ENCODE data around the gene OLFM1.

OLFM1 gene

GRCh38 chr9:135087489-135087792 lies at the start of gene OLFM1:
Gene OLFM1 (plus strand): TSS chr9:135087668. CDS start chr9:135087990, 322 bp downstream.
- FAIRE-seq, result no peak

GRCh38 chr9:135038331-135038730 lies 49.1 kb upstream of the OLFM1 start:
- no peak for FAIRE-seq

- no peak for FAIRE-seq
Measured at GRCh38 chr9:135038826-135039225, 48.6 kb upstream of the OLFM1 start.

- FAIRE-seq, result no peak
Measured at GRCh38 chr9:135039266-135039870, 48.1 kb upstream of the OLFM1 start.

DNA sequence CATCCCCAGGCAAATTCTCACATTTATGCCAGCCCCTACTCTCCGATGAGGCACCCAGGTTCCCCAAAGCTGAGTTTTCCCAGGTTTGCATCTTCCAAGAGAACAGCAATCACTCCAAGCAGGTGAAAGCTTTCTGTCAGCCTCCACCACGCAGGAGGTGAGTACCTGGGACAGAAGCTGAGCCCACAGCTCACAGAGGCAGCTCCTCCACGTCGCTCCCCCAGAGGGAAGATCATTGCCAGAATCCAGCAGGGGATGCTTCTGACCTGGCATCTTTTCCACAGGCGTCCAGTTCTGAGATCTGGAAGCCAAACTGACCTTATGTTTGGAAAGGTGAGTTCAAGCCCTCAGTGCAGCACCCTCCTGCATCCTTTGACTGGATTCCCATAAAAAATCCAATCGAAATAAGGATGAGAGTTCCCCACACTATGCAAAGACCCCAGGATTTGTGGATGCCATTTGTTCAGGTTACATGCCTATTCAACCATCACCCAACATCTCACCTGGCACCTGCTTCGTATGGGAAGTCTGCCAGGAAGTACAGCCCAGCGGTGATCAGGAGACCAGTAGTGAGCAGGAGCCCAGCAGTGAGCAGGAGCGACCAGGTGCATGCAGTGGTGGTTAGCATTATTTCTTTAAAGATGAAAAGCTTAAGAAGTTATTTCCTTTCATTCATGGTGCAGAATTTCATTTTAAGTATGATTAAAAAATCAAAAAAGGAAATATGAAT lies 47.4 kb upstream of the OLFM1 start:
- FAIRE-seq, result no peak

- FAIRE-seq, result no peak
Measured at GRCh38 chr9:135040892-135041291, 46.6 kb upstream of the OLFM1 start.

GRCh38 chr9:135043345-135043744 lies 44.1 kb upstream of the OLFM1 start:
- no peak for FAIRE-seq

DNA sequence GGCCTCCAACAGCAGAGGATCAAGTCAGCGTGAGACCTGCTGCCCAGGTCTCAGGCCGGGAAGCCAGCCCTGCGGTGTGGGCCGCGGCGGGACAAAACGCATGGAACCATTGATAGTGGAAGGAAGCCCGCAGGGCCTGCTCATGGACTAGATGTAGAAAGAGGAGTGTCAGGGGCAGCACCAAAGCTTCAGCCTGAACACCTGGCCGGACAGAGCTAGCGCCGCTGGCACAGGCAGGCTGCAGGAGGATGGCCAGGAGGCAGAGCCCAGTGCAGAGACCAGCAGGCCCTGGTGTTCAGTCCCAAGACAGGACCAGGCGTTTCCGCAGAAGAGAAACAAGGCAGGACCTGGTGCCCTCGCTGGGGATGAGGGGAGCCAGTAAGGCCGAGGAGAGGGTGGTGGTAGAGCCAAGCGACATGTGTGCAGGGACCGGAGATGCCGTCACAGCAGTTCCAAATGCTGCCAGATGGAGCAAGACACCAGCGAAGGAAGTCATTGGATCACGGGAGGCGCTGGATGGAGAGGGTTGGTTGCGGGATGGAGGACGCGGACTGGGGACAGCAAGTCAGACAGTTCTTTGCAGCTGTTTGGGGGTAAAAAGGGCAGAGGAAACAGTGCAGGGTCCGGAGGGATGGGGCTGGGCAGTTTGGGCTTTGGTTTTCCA lies 42.1 kb upstream of the OLFM1 start:
- no peak for FAIRE-seq

GRCh38 chr9:135045928-135046738 lies 41.3 kb upstream of the OLFM1 start:
- FAIRE-seq, result no peak

DNA sequence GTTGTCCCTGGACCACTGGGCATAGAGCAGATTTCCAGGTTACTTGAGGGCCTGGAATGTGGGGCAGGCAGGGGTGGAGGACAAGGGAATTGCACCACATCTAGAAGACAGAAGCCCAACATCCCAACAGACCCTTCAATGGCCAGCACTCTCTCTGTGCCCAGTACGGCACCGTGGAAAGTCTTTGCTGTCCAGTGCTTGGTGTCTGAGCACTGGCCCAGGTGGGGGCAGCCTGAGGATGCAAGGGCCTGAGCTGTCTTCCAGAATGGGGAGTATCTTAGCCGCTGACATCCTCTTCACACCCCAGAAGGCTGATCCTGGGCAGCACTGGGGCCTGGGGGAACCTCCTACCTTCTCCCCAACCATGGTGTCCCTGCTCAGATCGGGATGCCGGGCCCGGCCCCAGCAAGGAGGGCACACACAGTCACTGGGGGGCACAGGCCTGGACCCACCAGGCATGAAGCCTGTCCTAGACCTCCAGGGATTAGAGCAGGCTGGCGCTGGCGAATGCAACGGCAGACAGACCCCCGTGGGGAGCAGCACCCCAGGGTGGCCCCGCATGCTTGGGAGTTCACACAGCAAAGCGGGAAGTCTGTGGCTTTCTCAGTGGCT lies 40.6 kb upstream of the OLFM1 start:
- no peak for FAIRE-seq

DNA sequence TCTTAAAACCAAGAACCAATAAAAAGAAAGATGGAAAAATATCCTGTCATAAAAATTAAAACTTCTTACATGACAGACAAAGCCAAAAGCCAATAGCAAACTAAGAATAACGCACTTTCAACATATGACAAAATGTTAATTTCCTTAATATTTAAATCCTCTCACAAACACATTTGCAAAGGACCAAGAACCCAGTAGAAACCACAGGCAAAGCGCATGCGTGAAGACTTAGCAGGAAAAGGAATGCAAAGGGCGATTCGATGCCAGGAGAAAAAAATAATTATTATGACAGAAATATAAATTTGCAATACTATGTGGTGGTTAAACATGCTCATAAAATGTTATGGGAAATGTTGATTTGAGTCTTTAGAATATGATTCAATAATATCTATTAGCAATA lies 39.9 kb upstream of the OLFM1 start:
- no peak for FAIRE-seq

DNA sequence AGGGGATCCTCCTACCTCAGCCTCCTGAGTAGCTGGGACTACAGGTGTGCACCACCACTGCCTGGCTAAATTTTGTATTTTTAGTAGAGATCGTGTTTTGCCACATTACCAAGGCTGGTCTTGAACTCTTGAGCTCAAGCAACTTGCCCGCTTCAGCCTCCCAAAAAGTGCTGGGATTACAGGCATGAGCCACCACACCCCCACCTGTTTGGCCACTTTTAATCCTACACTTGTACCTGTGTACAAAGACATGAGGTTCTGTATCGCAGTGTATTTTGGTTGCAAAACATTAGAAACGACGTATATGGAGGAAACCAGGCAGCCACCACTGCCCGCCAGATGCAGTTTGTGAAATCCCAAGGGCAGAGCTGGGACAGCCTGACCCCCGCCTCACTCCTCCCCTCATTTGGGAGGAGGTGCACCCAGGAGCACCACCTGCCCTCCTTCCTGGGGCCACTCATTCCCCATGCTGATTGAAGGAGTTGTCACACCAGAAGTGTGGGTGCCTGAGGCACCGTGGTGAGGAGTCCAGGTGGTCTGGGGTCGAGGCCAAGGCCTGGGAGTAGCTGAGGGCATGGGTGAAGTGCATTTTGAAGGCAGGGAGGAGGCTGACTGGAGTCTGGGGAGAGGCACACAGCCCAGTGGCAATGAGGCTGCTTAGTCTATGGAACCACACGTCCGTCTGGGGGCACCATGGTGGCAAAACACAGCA lies 39.3 kb upstream of the OLFM1 start:
- no peak for FAIRE-seq

- FAIRE-seq, result no peak
Measured at GRCh38 chr9:135048758-135049444, 38.6 kb upstream of the OLFM1 start.

DNA sequence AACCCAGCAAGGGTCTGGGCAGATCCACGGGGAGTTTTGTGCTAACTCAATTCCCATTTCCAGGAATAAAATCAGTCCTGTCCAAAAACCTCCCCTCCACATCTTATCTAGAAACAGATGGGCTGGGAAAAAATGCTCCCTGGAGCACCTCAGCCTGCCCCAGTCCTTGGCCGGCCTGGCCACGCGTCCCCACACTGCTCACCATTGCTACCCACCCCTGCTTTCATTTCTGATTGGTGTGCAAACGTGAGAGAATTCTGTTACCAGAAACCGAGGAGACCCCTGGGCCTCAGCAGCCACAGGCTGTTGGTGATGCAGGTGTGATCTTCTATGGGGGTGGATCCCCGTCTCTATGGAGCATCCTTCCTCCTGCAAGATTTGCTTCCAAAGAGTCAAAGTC lies 38.0 kb upstream of the OLFM1 start:
- FAIRE-seq, result no peak

GRCh38 chr9:135050072-135050990 lies 37.1 kb upstream of the OLFM1 start:
- FAIRE-seq, result no peak

DNA sequence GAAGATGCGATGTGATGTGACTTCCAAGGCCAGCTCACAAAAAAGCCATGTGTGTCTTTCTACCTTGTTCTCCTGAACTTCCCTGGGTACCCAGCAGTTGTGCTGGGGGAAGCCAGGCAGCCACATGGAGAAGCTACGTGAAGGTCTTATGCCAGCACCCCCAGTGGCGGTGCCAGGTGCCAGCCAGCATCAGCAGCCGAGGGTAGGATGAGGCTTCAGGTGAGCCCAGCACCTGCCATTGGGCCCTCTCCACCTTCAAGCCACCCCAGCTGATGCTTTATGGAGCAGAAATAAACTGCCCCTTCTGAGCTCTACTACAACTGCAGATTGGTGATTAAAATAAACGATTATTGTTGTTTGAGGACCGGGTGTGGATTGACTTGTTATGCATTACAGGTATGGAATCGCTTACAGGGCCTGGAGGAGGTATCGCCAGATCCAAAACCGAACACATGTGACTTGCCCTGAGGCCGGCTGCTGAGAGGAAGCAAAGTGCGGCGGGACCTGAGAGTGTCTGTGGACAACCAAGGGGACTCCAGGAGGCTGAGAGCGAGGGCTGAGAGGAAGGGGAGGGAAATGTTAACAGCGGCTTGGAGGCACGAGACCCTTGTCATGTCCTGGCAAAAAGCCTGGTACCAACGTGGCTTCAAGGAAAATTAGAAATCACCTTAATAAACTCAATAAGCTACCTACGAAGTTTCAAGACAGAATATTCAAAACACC lies 36.0 kb upstream of the OLFM1 start:
- FAIRE-seq, result no peak

- FAIRE-seq, result no peak
Measured at GRCh38 chr9:135053133-135053532, 34.3 kb upstream of the OLFM1 start.

DNA sequence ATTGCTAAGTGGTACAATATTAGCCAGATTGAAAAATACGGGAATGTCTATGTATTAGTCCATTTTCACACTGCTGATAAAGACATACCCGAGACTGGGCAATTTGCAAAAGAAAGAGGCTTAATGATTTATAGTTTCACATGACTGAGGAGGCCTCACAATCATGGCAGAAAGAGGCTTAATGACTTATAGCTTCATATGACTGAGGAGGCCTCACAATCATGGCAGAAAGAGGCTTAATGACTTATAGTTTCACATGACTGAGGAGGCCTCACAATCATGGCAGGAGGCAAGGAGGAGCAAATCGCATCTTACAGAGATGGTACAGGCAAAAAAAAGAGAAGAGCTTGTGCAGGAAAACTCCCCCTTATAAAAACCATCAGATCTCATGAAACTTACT lies 32.3 kb upstream of the OLFM1 start:
- FAIRE-seq, result no peak

DNA sequence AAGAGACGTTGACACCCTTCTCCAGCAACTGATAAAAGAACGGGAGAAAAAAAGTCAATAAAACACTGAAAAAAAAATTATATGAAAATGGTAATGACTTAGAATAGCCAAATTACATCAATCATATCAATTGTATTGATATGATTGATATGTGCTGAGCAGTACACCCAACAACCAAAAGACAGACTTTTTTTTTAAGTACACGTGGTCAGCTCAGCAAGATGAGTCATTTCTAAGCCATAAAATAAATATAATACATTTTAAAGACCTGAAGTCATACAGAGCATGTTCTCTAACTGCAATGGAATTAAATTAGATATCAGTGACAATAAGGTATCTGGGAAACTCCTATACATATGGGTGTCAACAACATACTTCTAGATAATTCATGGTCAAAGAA lies 30.9 kb upstream of the OLFM1 start:
- FAIRE-seq, result no peak

Data from colon (tissue), 2 donors.